HG02852 (cell line): Measurements from ENCODE around the gene GPR31.
"Not testable (repeated sequence)": the region's sequence is repeated elsewhere in the genome, so short reads cannot be mapped to it uniquely, and the experiment has no call there.

Experiments used
- ATAC-seq: cut with Tn5 transposase; IDR thresholded peaks from one replicate; pipeline ENCODE4 v1.9.1; 2021; ENCODE audit warnings: mild to moderate bottlenecking, moderate library complexity; ENCODE audit not compliant: unreplicated experiment

The GPR31 gene

GRCh38 chr6:167167699-167168098 lies 9.9 kb upstream of the GPR31 start:
- ATAC-seq = not testable (repeated sequence)

GRCh38 chr6:167165858-167166471 lies 8.2 kb upstream of the GPR31 start:
- ATAC-seq = no peak

- no peak for ATAC-seq
Observed at GRCh38 chr6:167164261-167164660, 6.5 kb upstream of the GPR31 start.

- ATAC-seq = no peak
Observed at GRCh38 chr6:167163476-167164011, 5.8 kb upstream of the GPR31 start.

GRCh38 chr6:167162591-167162990 lies 4.8 kb upstream of the GPR31 start:
- no peak for ATAC-seq

GRCh38 chr6:167161851-167162467 lies 4.2 kb upstream of the GPR31 start:
- no peak for ATAC-seq

- no peak for ATAC-seq
Observed at GRCh38 chr6:167157414-167157813, 366 bp downstream of the GPR31 start.

- ATAC-seq = no peak
Observed at GRCh38 chr6:167154895-167155294, 2.9 kb downstream of the GPR31 start.

GRCh38 chr6:167154291-167154690 lies 3.5 kb downstream of the GPR31 start:
- no peak for ATAC-seq

GRCh38 chr6:167153521-167153959 lies 4.2 kb downstream of the GPR31 start:
- ATAC-seq = peak; percentile 56

- ATAC-seq = no peak
Observed at GRCh38 chr6:167152862-167153261, 4.9 kb downstream of the GPR31 start.

- no peak for ATAC-seq
Observed at GRCh38 chr6:167151648-167152047, 6.1 kb downstream of the GPR31 start.

- peak; percentile 58 for ATAC-seq
Observed at GRCh38 chr6:167150941-167151549, 6.7 kb downstream of the GPR31 start.

- ATAC-seq = no peak
Observed at GRCh38 chr6:167148997-167149396, 8.8 kb downstream of the GPR31 start.

- ATAC-seq = no peak
Observed at GRCh38 chr6:167148021-167148420, 9.8 kb downstream of the GPR31 start.

GRCh38 chr6:167146977-167147376 lies 10.8 kb downstream of the GPR31 start:
- ATAC-seq = no peak

GRCh38 chr6:167146135-167146534 lies 11.6 kb downstream of the GPR31 start:
- no peak for ATAC-seq

- no peak for ATAC-seq
Observed at GRCh38 chr6:167145461-167145860, 12.3 kb downstream of the GPR31 start.

- ATAC-seq = no peak
Observed at GRCh38 chr6:167143041-167143440, 14.7 kb downstream of the GPR31 start.

GRCh38 chr6:167142433-167142761 lies 15.4 kb downstream of the GPR31 start:
- ATAC-seq = no peak

- ATAC-seq = peak; percentile 69
Observed at GRCh38 chr6:167141667-167142432, 15.9 kb downstream of the GPR31 start.
